ENCODE results near the gene SRI. TPM values are rescaled to one million over a fixed set of nuclear protein-coding genes. Genes with fewer than 3 reads are reported as not detected.

The SRI gene, protein sequence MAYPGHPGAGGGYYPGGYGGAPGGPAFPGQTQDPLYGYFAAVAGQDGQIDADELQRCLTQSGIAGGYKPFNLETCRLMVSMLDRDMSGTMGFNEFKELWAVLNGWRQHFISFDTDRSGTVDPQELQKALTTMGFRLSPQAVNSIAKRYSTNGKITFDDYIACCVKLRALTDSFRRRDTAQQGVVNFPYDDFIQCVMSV
- total RNA-seq, result 111 and 122 TPM in 2 replicates

DNA sequence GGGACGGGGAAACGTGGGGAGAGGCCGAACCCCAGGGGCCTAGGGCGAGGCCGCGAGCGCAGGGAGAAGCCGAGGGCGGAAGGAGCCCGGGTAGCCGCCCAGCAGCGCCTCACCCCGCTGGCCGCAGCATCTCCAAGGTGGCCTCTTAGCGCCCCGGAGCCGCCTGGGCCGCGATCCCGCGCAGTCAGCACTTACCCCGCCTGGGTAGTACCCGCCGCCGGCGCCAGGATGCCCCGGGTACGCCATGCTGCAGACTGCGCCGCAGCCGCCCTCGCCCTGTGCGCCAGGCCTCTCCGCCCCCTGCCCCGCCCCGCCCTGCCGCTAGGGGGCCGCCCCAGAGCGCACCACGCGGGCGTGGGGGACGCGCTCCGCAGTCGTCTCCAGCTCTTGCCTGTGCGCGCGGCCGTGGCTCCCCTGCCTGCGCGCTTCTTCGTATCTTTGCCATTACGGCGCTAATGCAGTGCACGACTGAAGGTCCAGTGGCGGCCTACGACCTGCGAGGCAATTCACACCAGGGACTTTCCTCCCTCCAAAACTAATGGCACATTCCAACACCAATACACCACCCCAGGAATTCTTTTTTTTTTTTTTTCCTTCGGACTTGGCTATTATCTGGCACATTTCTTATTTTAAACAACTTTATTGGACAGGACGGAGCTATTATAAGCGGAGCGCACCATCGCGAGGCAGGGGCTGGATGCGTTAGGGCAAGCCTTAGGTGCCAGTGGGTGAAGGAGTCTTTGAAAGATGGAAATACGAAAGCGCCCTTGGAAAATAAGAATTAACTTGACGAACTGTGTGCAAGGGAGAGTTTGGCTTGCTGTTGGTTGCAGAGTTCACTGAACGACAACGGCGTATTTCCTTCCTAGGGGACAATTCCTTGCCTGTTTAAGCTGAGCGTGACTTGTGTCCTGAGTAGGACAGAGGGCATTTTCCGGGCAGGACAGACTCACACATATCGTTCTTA lies at the start of gene SRI:
Gene SRI, minus strand, starts transcription at position 258 of the 967 bp plus-strand sequence. Its CDS starts 12 bp downstream, at position 246.

Other genes starting within 250 kb of the SRI start
- 31.6 and 40.5 TPM in 2 replicates for gene STEAP4, start 86.9 kb upstream of the SRI start, total RNA-seq

Data from cardiac ventricle fibroblast (primary cell).